NT2/D1 (cell line): ENCODE results near the gene SMG6.

ENCODE experiments used
- DNase-seq: peaks from one replicate; pipeline ENCODE4 v3.0.0-alpha.2; 2011; ENCODE audit warnings: low read depth, low spot score
- H3K27me3 ChIP-seq: 2 replicates; pipeline ENCODE4 v1.6.0; 2011; ENCODE audit warnings: mild to moderate bottlenecking; ENCODE audit not compliant: insufficient read length, insufficient read depth
- H3K36me3 ChIP-seq: 2 replicates; pipeline ENCODE4 v1.6.1; 2011; ENCODE audit warnings: mild to moderate bottlenecking, low read length, mixed read lengths; ENCODE audit not compliant: insufficient read depth, insufficient read length
- H3K4me1 ChIP-seq: 2 replicates; pipeline ENCODE4 v1.5.1; 2011; ENCODE audit not compliant: insufficient read depth, insufficient read length
- H3K4me3 ChIP-seq: 2 replicates; pipeline ENCODE4 v1.5.1; 2011; ENCODE audit warnings: low read depth; ENCODE audit not compliant: insufficient read length
- H3K9ac ChIP-seq: 2 replicates; pipeline ENCODE4 v1.6.0; 2011; ENCODE audit warnings: low read depth; ENCODE audit not compliant: insufficient read length
- H3K9me3 ChIP-seq: 2 replicates; pipeline ENCODE4 v1.5.1; 2011; ENCODE audit warnings: mild to moderate bottlenecking, low read length; ENCODE audit not compliant: insufficient read depth
- SUZ12 ChIP-seq: IDR thresholded peaks from 2 replicates; pipeline ENCODE4 v1.6.1; 2011; ENCODE audit not compliant: insufficient read length, insufficient read depth; ENCODE audit errors: extremely low read depth
- YY1 ChIP-seq: IDR thresholded peaks from 2 replicates; pipeline ENCODE4 v1.6.1; 2011; ENCODE audit not compliant: insufficient read length, insufficient read depth
- ZNF274 ChIP-seq: IDR thresholded peaks from 2 replicates; pipeline ENCODE4 v1.6.1; 2011; ENCODE audit warnings: mild to moderate bottlenecking, low read depth, low read length

SMG6 gene

DNA sequence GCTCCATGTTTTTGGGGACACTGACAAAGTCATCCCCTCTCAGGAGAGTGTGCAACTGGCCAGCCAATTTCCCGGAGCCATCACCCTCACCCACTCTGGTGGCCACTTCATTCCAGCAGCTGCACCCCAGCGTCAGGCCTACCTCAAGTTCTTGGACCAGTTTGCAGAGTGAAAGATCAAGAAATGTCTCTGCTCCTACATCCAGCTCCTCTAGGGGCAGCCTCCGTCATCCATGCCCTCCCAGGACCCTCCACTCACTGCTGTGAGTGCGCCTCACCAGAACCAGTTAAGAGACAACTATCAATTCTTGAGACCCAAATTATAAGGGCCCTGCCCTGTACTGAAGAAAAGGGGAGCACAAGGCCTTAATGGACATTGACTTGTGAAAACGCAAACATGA lies 260.7 kb downstream of the SMG6 start:
- TF ChIP-seq SUZ12 = no peak
- no peak for TF ChIP-seq YY1
- TF ChIP-seq ZNF274 = no peak
- Histone ChIP-seq H3K27me3 (peaks cover 4% of the 10 kb centered on the region), H3K4me3 (peak overlapping the region; percentile 82), H3K9ac (peak overlapping the region; percentile 96), H3K9me3 (no peaks in the 10 kb centered on the region), H3K4me1 (peaks cover 13% of the 10 kb centered on the region), H3K36me3 (peaks cover 55% of the 10 kb centered on the region)
- no peak for DNase-seq

- peaks cover 13% of the 10 kb centered on the region for H3K4me1 ChIP-seq
- no peaks in the 10 kb centered on the region for H3K9me3 ChIP-seq
- TF ChIP-seq ZNF274 (no peak), SUZ12 (no peak), YY1 (no peak)
- peak overlapping the region; percentile 96 for H3K9ac ChIP-seq
- no peak for DNase-seq
- peak overlapping the region; percentile 82 for H3K4me3 ChIP-seq
- H3K36me3 ChIP-seq = peaks cover 60% of the 10 kb centered on the region
- no peaks in the 10 kb centered on the region for H3K27me3 ChIP-seq
Observed at GRCh38 chr17:2042390-2042847, 261.2 kb downstream of the SMG6 start.

DNA sequence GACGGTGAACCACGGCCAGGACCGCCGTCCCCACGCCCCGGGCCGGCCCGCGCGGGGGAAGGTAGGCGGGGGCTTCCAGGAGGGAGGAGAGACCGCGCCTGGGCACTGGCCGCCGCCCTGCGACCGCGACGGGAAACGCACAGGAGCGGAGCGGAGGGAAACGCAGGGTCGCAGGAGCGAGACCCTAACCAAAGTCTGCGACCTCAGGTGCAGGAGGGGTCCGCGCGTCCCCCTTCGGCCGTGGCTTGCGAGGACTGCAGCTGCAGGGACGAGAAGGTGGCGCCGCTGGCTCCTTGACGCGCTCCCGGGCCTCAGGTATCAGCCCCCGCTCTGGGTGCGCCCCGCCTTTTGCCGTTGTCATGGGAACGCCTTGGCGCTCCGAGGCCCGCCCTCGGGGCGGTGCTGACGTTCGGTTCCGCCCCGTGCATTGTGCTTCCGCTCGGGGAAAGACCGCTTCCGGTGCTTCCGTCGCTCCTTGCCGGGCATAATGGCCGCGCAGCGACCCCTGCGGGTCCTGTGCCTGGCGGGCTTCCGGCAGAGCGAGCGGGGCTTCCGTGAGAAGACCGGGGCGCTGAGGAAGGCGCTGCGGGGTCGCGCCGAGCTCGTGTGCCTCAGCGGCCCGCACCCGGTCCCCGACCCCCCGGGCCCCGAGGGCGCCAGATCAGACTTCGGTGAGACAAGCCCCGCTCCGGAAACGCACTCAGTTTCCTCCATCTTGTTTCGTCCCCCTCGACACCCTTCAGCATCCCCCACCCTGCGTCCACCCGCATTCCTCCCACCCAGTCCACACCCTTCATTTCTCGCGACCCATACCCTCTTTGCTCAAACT lies 261.8 kb downstream of the SMG6 start, which contains the start of gene OVCA2:
OVCA2 (plus strand) TSS at position 462 of the 829 bp plus-strand sequence; CDS start at position 488, 26 bp downstream.
- Histone ChIP-seq H3K36me3 (peaks cover 67% of the 10 kb centered on the region), H3K27me3 (no peaks in the 10 kb centered on the region), H3K4me3 (peak within 1 kb of the TSS; percentile 82), H3K9me3 (no peaks in the 10 kb centered on the region), H3K4me1 (peaks cover 13% of the 10 kb centered on the region), H3K9ac (peak within 1 kb of the TSS; percentile 96)
- DNase-seq = peak; percentile 85
- peak; percentile 72 for TF ChIP-seq YY1
- TF ChIP-seq SUZ12 = no peak

GRCh38 chr17:2040942-2041560 lies 262.5 kb downstream of the SMG6 start:
- peak overlapping the region; percentile 84 for H3K9ac ChIP-seq
- peaks cover 74% of the 10 kb centered on the region for H3K36me3 ChIP-seq
- TF ChIP-seq ZNF274 (no peak), YY1 (no peak), SUZ12 (no peak)

DNA sequence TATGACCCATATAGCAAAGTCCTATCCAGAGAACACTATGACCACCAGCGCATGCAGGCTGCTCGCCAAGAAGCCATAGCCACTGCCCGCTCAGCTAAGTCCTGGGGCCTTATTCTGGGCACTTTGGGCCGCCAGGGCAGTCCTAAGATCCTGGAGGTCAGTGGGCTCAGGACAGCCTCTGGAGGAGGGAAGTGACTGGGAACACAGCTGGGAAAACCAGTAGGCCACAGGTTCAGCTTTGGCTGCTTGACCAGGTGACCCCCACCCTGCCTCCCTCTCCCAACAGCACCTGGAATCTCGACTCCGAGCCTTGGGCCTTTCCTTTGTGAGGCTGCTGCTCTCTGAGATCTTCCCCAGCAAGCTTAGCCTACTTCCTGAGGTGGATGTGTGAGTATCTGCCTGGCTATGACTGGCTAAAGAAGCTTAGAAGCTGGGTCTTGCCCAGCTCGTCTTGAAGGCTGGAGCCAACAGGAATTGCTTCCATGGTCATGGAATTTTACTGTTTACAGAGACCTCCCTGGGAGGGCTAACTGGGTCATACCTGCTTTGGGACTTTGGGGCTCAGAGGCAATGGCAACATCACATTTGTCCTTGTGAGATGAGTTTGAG lies 263.3 kb downstream of the SMG6 start:
- TF ChIP-seq YY1 = no peak
- peaks cover 80% of the 10 kb centered on the region for H3K36me3 ChIP-seq
- no peaks in the 10 kb centered on the region for H3K27me3 ChIP-seq
- H3K9ac ChIP-seq = peak overlapping the region; percentile 84
- no peaks in the 10 kb centered on the region for H3K9me3 ChIP-seq
- DNase-seq = no peak
- peaks cover 18% of the 10 kb centered on the region for H3K4me1 ChIP-seq
- H3K4me3 ChIP-seq = no peak overlapping the region

More at GRCh38 chr17:2040942-2041560, 262.5 kb downstream of the SMG6 start:
- no peaks in the 10 kb centered on the region for H3K27me3 ChIP-seq
- H3K4me3 ChIP-seq = peak overlapping the region; percentile 82
- H3K9me3 ChIP-seq = no peaks in the 10 kb centered on the region
- DNase-seq = no peak
- H3K4me1 ChIP-seq = peaks cover 13% of the 10 kb centered on the region

- peaks cover 62% of the 10 kb centered on the region for H3K36me3 ChIP-seq
Observed at GRCh38 chr17:2037155-2037554, 266.4 kb downstream of the SMG6 start.

GRCh38 chr17:2035541-2036488 lies 267.8 kb downstream of the SMG6 start:
- H3K4me1 ChIP-seq = peaks cover 10% of the 10 kb centered on the region
- no peak overlapping the region for H3K4me3 ChIP-seq
- DNase-seq = no peak
- H3K27me3 ChIP-seq = no peaks in the 10 kb centered on the region
- H3K9me3 ChIP-seq = no peaks in the 10 kb centered on the region
- peaks cover 63% of the 10 kb centered on the region for H3K36me3 ChIP-seq
- no peak for TF ChIP-seq ZNF274
- no peak for TF ChIP-seq SUZ12
- no peak for TF ChIP-seq YY1
- H3K9ac ChIP-seq = no peak overlapping the region

More at GRCh38 chr17:2037155-2037554, 266.4 kb downstream of the SMG6 start:
- H3K27me3 ChIP-seq = no peaks in the 10 kb centered on the region
- H3K9me3 ChIP-seq = no peaks in the 10 kb centered on the region
- peaks cover 13% of the 10 kb centered on the region for H3K4me1 ChIP-seq
- no peak for DNase-seq
- TF ChIP-seq ZNF274 (no peak), SUZ12 (no peak), YY1 (no peak)
- H3K4me3 ChIP-seq = no peak overlapping the region
- H3K9ac ChIP-seq = no peak overlapping the region
